K562 (cell line): Measurements from ENCODE around the gene BDH2. TPM values are rescaled to one million over a fixed set of nuclear protein-coding genes. Genes with fewer than 3 reads are reported as not detected.

Experiments
- ATF7 ChIP-seq: fragments of 450-650 bp; IDR thresholded peaks from 2 replicates; pipeline ENCODE4 v1.7.1; 2014; ENCODE audit warnings: mild to moderate bottlenecking, moderate library complexity
- CREM ChIP-seq: IDR thresholded peaks from 2 replicates; pipeline ENCODE4 v1.6.1; 2014; ENCODE audit warnings: antibody characterized with exemption, low read depth
- DEAF1 ChIP-seq: fragments of 450-650 bp; formaldehyde crosslinking; IDR thresholded peaks from 2 replicates; pipeline ENCODE4 v1.4.0; 2020; ENCODE audit warnings: mild to moderate bottlenecking, moderate library complexity
- FOXK2 ChIP-seq, 2 experiments: fragments of 450-650 bp; IDR thresholded peaks in 1 of 2; conservative IDR thresholded peaks in 1 of 2; 2 replicates each; pipeline ENCODE4 v1.6.1; 2016; ENCODE audit warnings: low read depth in 2 of 2, mild to moderate bottlenecking in 1 of 2
- HNRNPL ChIP-seq: fragments of 200-400 bp; formaldehyde crosslinking; IDR thresholded peaks from 2 replicates; pipeline ENCODE4 v1.6.1; 2017; ENCODE audit warnings: low read depth, mild to moderate bottlenecking, low read length
- HSF4 ChIP-seq: fragments of 250-450 bp; sonication (Bioruptor Pico); IDR thresholded peaks from 2 replicates; pipeline ENCODE4 v2.1.2; 2022; ENCODE audit warnings: mild to moderate bottlenecking, moderate library complexity, borderline replicate concordance
- MBD1 ChIP-seq: fragments of 250-450 bp; sonication (Bioruptor Pico); IDR thresholded peaks from 2 replicates; pipeline ENCODE4 v1.8.0; 2022; ENCODE audit warnings: inconsistent platforms
- MTA2 ChIP-seq: fragments of 450-650 bp; IDR thresholded peaks from 2 replicates; pipeline ENCODE4 v1.6.1; 2016; ENCODE audit warnings: low read depth
- PCBP1 ChIP-seq: fragments of 200-400 bp; formaldehyde crosslinking; IDR thresholded peaks from 2 replicates; pipeline ENCODE4 v1.6.1; 2018; ENCODE audit warnings: mild to moderate bottlenecking, low read depth, low read length; ENCODE audit not compliant: poor library complexity, severe bottlenecking
- RB1 ChIP-seq: fragments of 450-650 bp; IDR thresholded peaks from 2 replicates; pipeline ENCODE4 v1.6.1; 2017; ENCODE audit warnings: low read depth, mild to moderate bottlenecking
- RBFOX2 ChIP-seq: fragments of 200-400 bp; formaldehyde crosslinking; IDR thresholded peaks from 2 replicates; pipeline ENCODE4 v1.6.1; 2017; ENCODE audit warnings: low read depth, mild to moderate bottlenecking, low read length, moderate library complexity
- SIN3B ChIP-seq: fragments of 450-650 bp; IDR thresholded peaks from 2 replicates; pipeline ENCODE4 v1.6.1; 2017; ENCODE audit warnings: low read depth, mild to moderate bottlenecking, moderate library complexity
- SMAD3 ChIP-seq: fragments of 450-650 bp; formaldehyde crosslinking; conservative IDR thresholded peaks from 2 replicates; pipeline ENCODE4 v1.4.0; 2020; ENCODE audit warnings: mild to moderate bottlenecking
- TOE1 ChIP-seq, 2 experiments: fragments of 450-650 bp in 1 of 2; sonication (generic) in 1 of 2; formaldehyde crosslinking in 1 of 2; IDR thresholded peaks; 2 replicates each; pipeline versions ENCODE4 v1.7.1 to v1.8.0; 2016 to 2022; ENCODE audit warnings: borderline replicate concordance in 2 of 2, mild to moderate bottlenecking in 2 of 2, antibody characterized with exemption in 1 of 2, inconsistent platforms in 1 of 2, low read depth in 1 of 2, missing genetic modification reagents in 1 of 2, moderate library complexity in 1 of 2
- ZBTB17 ChIP-seq: fragments of 450-650 bp; formaldehyde crosslinking; IDR thresholded peaks from 2 replicates; pipeline ENCODE4 v1.4.0; 2020; ENCODE audit warnings: mild to moderate bottlenecking
- ZNF280A ChIP-seq: fragments of 450-650 bp; IDR thresholded peaks from 2 replicates; pipeline ENCODE4 v1.6.1; 2018; ENCODE audit warnings: mild to moderate bottlenecking, low read depth; ENCODE audit not compliant: partially characterized antibody
- ZNF316 ChIP-seq: fragments of 450-650 bp; IDR thresholded peaks from 2 replicates; pipeline ENCODE4 v1.6.1; 2016
- ZNF518B ChIP-seq: fragments of 250-450 bp; sonication (Bioruptor Pico); IDR thresholded peaks from 2 replicates; pipeline ENCODE4 v1.5.0; 2021; ENCODE audit warnings: mild to moderate bottlenecking, moderate library complexity
- ZNF764 ChIP-seq: fragments of 250-450 bp; sonication (Bioruptor Pico); IDR thresholded peaks from 2 replicates; pipeline ENCODE4 v1.4.0; 2020; ENCODE audit warnings: low read depth, mild to moderate bottlenecking, moderate library complexity
- polyA plus RNA-seq, 8 experiments: library from polyadenylated mRNA; depleted of rRNA in 4 of 8; stranded (reverse) in 5 of 8; unstranded in 3 of 8; fragments of >200 nt; fragmentation: Nextera tagmentation in 2 of 8; fragmentation: Illumina TruSeq in 1 of 8; extraction: Ambion mirVana in 2 of 8; extraction: Trizol in 1 of 8; gene quantifications; 2 replicates each; pipeline versions ENCODE4 v1.2.1 to v1.2.3, GENCODE V29; 2011 to 2014; ENCODE audit warnings: inconsistent platforms in 1 of 8, missing spikeins in 1 of 8
- total RNA-seq, 7 experiments: library from RNA; depleted of rRNA in 6 of 7; stranded (reverse); fragments of >200 nt in 6 of 7; fragmentation: Illumina TruSeq in 2 of 7; extraction: Trizol in 2 of 7; gene quantifications; 2 replicates each; pipeline versions ENCODE4 v1.2.1 to v1.2.3, GENCODE V29; 2011 to 2021; ENCODE audit warnings: low replicate concordance in 1 of 7

Gene BDH2
- total and polyA plus RNA-seq, 9 of the 15 experiments (the other 6 are each of a cell fraction or from before 2014, with no cell fraction given), result 4.9 to 17.9 (median 9.1) TPM

- TF ChIP-seq SIN3B, result peak; percentile 9; the same call in 1 of the 2 replicates
- TF ChIP-seq PCBP1, result peak; percentile 62
- 0 out of 2 replicates have a peak, but pooled peaks have one; percentile 12 for TF ChIP-seq RB1
- TF ChIP-seq ZNF280A, result no peak
- no peak for TF ChIP-seq MTA2
- TF ChIP-seq MBD1 (CRISPR knock-in tag), result no peak
- TF ChIP-seq ATF7, result 0 out of 2 replicates have a peak, but pooled peaks have one; percentile 31
- no peak for TF ChIP-seq ZNF518B (CRISPR knock-in tag)
- 0 out of 2 replicates have a peak, but pooled peaks have one; percentile 41 for TF ChIP-seq ZBTB17 (CRISPR knock-in tag)
- 0 out of 2 replicates have a peak, but pooled peaks have one; percentile 10 for TF ChIP-seq SMAD3 (CRISPR knock-in tag)
- TF ChIP-seq FOXK2 (conservative IDR thresholded peaks at IDR 0.05 in 1 of 2, IDR thresholded peaks at IDR 0.05 in 1 of 2; ENCODE audit: low read depth in 2 of 2), result no peak
- peak; percentile 69 for TF ChIP-seq HNRNPL
- no peak for TF ChIP-seq ZNF316
- no peak for TF ChIP-seq DEAF1
- peak; percentile 93 for TF ChIP-seq RBFOX2
- TF ChIP-seq HSF4 (CRISPR knock-in tag), result no peak
- no peak for TF ChIP-seq ZNF764 (CRISPR knock-in tag)
- peak; percentile 47 for TF ChIP-seq CREM
- no peak for TF ChIP-seq TOE1 (IDR thresholded peaks at IDR 0.05; ENCODE audit: borderline replicate concordance)
- TF ChIP-seq TOE1 (CRISPR knock-in tag; IDR thresholded peaks at IDR 0.05; ENCODE audit: borderline replicate concordance, low read depth), result no peak
Measured at GRCh38 chr4:103075894-103076746, 23.5 kb downstream of the BDH2 start (continued).
